Smooth muscle cell of trachea (primary cell): ENCODE results near the gene DTD2. TPM values are rescaled to one million over a fixed set of nuclear protein-coding genes. Genes with fewer than 3 reads are reported as not detected.

Source experiments
- total RNA-seq: library from RNA; depleted of rRNA; stranded (reverse); fragments of >200 nt; gene quantifications from 2 replicates; pipeline ENCODE4 v1.2.1, GENCODE V29; 2014

Gene DTD2
- 40.5 and 45.2 TPM in 2 replicates for total RNA-seq

DNA sequence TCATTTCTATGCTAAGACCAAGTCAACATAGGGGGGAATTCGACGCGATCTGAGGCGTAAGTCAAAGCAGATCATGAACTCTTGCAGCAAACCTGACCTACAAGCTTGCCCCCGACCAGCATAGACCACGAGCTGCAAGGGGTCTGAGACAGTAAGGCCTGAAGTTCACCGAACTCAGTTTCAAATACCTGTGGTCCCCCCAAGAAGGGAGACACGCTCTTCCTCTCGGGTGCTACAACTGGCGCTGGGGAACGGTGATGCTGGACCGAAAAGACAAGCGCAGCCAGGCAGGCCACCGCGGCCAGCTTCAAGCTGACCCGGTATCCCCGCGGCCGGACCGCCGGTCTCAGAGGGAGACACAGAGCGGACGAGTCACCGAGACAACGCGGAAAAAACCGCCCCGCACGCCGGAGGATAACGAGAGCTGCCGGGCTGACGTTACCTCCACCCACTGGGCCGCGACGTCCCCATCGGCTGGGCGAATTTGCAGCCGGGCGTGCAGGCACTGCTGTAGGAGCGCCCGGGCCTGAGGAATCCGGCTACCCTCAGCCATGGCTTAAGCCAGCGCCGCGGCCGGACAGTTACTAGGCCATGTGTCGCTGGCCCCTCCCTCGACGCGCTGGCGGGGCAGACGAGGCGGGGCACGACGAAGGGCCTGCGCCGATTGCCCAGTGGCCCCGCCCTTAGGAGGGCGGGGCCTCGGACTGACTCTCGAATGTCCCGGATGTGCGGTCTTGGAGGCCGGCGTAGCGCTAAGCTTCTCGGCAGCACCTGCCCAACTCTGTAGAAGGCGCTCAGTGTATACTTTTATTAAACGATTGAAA lies at the start of gene DTD2:
Gene DTD2, minus strand, starts transcription at position 666 of the 824 bp plus-strand sequence. Its CDS starts 113 bp downstream, at position 553.

DNA sequence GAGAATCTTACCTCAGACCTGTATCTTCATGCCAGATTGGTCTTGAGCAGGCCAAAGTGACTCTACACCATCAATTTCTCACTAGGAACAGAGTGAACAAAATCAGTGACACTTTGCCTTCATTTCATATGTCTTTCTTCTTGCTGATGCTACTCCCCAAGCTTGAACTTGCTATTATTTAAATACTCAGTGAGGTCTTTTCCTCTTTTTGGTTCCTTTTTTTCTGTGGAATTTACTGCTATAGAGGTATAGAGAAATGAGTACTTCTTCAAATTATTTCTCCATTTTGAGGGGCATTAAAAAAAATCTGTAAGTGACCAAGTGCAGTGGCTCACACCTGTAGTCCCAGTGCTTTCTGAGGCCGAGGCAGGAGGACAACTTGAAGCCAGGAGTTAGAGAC lies 30.6 kb upstream of the DTD2 start, which contains the start of gene GPR33:
Gene GPR33, minus strand, starts transcription at position 154 of the 400 bp plus-strand sequence. CDS start 4,074 bp downstream, outside the sequence.

GRCh38 chr14:31420319-31421111 lies 36.8 kb downstream of the DTD2 start, which contains the start of gene HEATR5A:
Gene HEATR5A (minus strand): TSS chr14:31420550. CDS start chr14:31402975, 17,575 bp downstream.

Other genes starting within 250 kb of the DTD2 start
- 322 and 436 TPM in 2 replicates for gene HECTD1, start 249.7 kb downstream of the DTD2 start, total RNA-seq
- 46.8 and 53.6 TPM in 2 replicates for gene HEATR5A, start 37.0 kb downstream of the DTD2 start, total RNA-seq
- gene GPR33, start 30.5 kb upstream of the DTD2 start, total RNA-seq = not detected in 2 replicates
- gene NUBPL, start 103.9 kb upstream of the DTD2 start, total RNA-seq = 9.4 and 18.9 TPM in 2 replicates